Astrocyte (in vitro differentiated cells and primary cell): ENCODE measurements around the gene BAHCC1.

Experiments
- CTCF ChIP-seq: IDR thresholded peaks from 2 replicates; pipeline ENCODE4 v1.5.1; 2011; ENCODE audit warnings: low read depth, mild to moderate bottlenecking, inconsistent platforms, low read length, moderate library complexity; ENCODE audit not compliant: insufficient read depth
- EZH2 ChIP-seq: IDR thresholded peaks from 2 replicates; pipeline ENCODE4 v1.6.1; 2012; ENCODE audit warnings: mild to moderate bottlenecking, low read length, inconsistent platforms; ENCODE audit not compliant: insufficient read depth

DNA sequence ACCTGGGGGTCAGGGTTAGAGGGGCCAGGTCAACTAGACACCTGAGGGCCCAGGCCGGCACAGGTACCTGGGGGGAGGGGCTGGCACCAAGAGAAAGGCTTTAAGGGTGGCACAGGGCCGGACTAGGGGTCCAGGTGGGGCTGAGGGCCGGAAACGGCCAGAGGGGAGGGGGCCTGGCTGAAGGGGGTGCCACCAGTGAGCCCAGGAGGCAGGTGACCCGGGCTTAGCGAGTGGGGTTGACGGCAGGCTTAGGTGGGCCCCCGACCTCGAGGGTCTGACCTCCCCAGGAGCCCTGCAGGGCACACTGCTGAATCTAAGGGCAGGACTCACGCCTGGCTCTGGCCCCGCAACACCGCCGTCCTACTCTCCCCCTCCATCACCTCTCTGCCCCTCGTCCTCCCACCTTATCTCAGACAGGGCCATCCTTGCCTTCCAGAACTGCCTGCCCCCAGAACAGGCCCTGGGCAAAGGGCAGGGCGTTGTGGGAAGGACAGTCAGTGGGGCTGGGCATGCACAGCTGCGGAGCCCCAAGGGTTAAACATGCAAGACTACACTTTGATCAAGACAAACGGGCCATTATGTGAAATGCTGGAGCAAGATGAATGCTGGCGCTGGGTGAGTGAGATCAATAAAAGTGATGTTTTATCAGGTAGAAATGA, 73.0 kb downstream of the BAHCC1 start:
- TF ChIP-seq CTCF (no peak), EZH2 (no peak)
